GM12874 (cell line): ENCODE results near the gene PSD.

Experiments used
- CTCF ChIP-seq: IDR thresholded peaks from 2 replicates; pipeline ENCODE4 v1.5.1; 2011; ENCODE audit warnings: low read depth, mild to moderate bottlenecking, control low read depth, low read length, moderate library complexity; ENCODE audit not compliant: insufficient read depth

PSD gene

GRCh38 chr10:102460836-102461186, 42.2 kb upstream of the PSD start:
- TF ChIP-seq CTCF: no peak

- TF ChIP-seq CTCF: no peak
Measured at GRCh38 chr10:102458656-102459055, 40.1 kb upstream of the PSD start.

GRCh38 chr10:102457591-102458150, 39.1 kb upstream of the PSD start:
- no peak for TF ChIP-seq CTCF

- no peak for TF ChIP-seq CTCF
Measured at GRCh38 chr10:102455893-102456471, 37.4 kb upstream of the PSD start.

GRCh38 chr10:102453502-102453901, 34.9 kb upstream of the PSD start:
- TF ChIP-seq CTCF: no peak

- no peak for TF ChIP-seq CTCF
Measured at GRCh38 chr10:102452672-102453340, 34.2 kb upstream of the PSD start.

- no peak for TF ChIP-seq CTCF
Measured at GRCh38 chr10:102451105-102451969, 32.8 kb upstream of the PSD start, which contains the start of gene C10orf95. Gene C10orf95 (minus strand): TSS chr10:102451543. CDS start chr10:102451093, 450 bp downstream.
